ENCODE data around the gene FAM171A2. TPM values are rescaled to one million over a fixed set of nuclear protein-coding genes. Genes with fewer than 3 reads are reported as not detected.
A peak's percentile ranks its signal among the peaks of the same experiment; 100 is the strongest.
"Not testable (repeated sequence)": the region's sequence is repeated elsewhere in the genome, so short reads cannot be mapped to it uniquely, and the experiment has no call there.

Gene FAM171A2
- total and polyA plus RNA-seq, 7 experiments from 2014 or later = 0.11 to 0.78 (median 0.37) TPM

- Mint-ChIP-seq H3K36me3 (no peaks in the 10 kb centered on the region), H3K4me3 (no peak overlapping the region), H3K27me3 (peaks cover 0 to 8% (median 0%) of the 10 kb centered on the region in 5 donors), H3K9me3 (no peaks in the 10 kb centered on the region), H3K27ac (no peak overlapping the region), H3K4me1 (peaks cover 0 to 6% (median 5%) of the 10 kb centered on the region in 7 donors)
- intact Hi-C loops (cut with micrococcal nuclease) = no loop called here
- no peak overlapping the region for H3K27ac ChIP-seq (ENCODE audit: low read depth, low read length)
- H3K9me3 ChIP-seq (ENCODE audit: control insufficient read depth in 2 of 3, low read length in 3 of 3) = no peaks in the 10 kb centered on the region
- DNase-seq = no peak
- no peak overlapping the region for H3K4me3 ChIP-seq (ENCODE audit: low read length)
- CTCF ChIA-PET = interaction anchor here (0.9 to 1.3 kb wide), 2 partner anchors 76 to 124 kb away, joined by 3 to 4 read pairs; no protein-coding TSS in a partner anchor
- H3K4me1 ChIP-seq (ENCODE audit: control insufficient read depth in 2 of 2, insufficient read depth in 2 of 2, low read length in 2 of 2) = peaks cover 0 to 6% of the 10 kb centered on the region in 2 donors
- ATAC-seq = no peak
- H3K36me3 ChIP-seq (ENCODE audit: control insufficient read depth in 2 of 3, insufficient read depth in 3 of 3, low read length in 3 of 3) = no peaks in the 10 kb centered on the region
- H3K27me3 ChIP-seq (ENCODE audit: control insufficient read depth in 2 of 2, insufficient read depth in 2 of 2, low read length in 2 of 2) = no peaks in the 10 kb centered on the region
- POLR2A ChIA-PET = no interaction called here
Observed at GRCh38 chr17:44334727-44335126, 28.9 kb downstream of the FAM171A2 start.

- no peak for DNase-seq
- ChIA-PET CTCF (interaction anchor here (1.3 kb wide), 1 partner anchor 124 kb away, joined by 3 read pairs; no protein-coding TSS in a partner anchor), POLR2A (no interaction called here)
- Mint-ChIP-seq H3K27me3 (peaks cover 0 to 8% (median 0%) of the 10 kb centered on the region in 5 donors), H3K27ac (peak overlapping the region in 1 of 9 donors; percentile 24), H3K4me1 (peaks cover 0 to 6% (median 5%) of the 10 kb centered on the region in 7 donors), H3K9me3 (no peaks in the 10 kb centered on the region), H3K4me3 (no peak overlapping the region), H3K36me3 (no peaks in the 10 kb centered on the region)
- Histone ChIP-seq H3K9me3 (ENCODE audit: control insufficient read depth in 2 of 3, low read length in 3 of 3) (no peaks in the 10 kb centered on the region), H3K4me1 (ENCODE audit: control insufficient read depth in 2 of 2, insufficient read depth in 2 of 2, low read length in 2 of 2) (peaks cover 0 to 6% of the 10 kb centered on the region in 2 donors), H3K4me3 (ENCODE audit: low read length) (no peak overlapping the region), H3K27ac (ENCODE audit: low read depth, low read length) (no peak overlapping the region), H3K36me3 (ENCODE audit: control insufficient read depth in 2 of 3, insufficient read depth in 3 of 3, low read length in 3 of 3) (no peaks in the 10 kb centered on the region), H3K27me3 (ENCODE audit: control insufficient read depth in 2 of 2, insufficient read depth in 2 of 2, low read length in 2 of 2) (no peaks in the 10 kb centered on the region)
- no peak for ATAC-seq
- intact Hi-C loops (cut with micrococcal nuclease) = no loop called here
Observed at GRCh38 chr17:44334315-44334714, 29.3 kb downstream of the FAM171A2 start.

- H3K27me3 Mint-ChIP-seq = peaks cover 0 to 5% (median 0%) of the 10 kb centered on the region in 5 donors
- intact Hi-C loops (cut with micrococcal nuclease) = no loop called here
- no peak overlapping the region for H3K27ac ChIP-seq (ENCODE audit: low read depth, low read length)
- POLR2A ChIA-PET = interaction anchor here (1.3 kb wide), 1 partner anchor 117 kb away, joined by 3 read pairs; no protein-coding TSS in a partner anchor
- ATAC-seq (peak; percentile 69), DNase-seq (no peak)
- CTCF ChIA-PET = interaction anchor here (1.3 kb wide), 1 partner anchor 187 kb away, joined by 3 read pairs; no protein-coding TSS in a partner anchor
- no peaks in the 10 kb centered on the region for H3K36me3 ChIP-seq (ENCODE audit: control insufficient read depth in 2 of 3, insufficient read depth in 3 of 3, low read length in 3 of 3)
- H3K27me3 ChIP-seq (ENCODE audit: control insufficient read depth in 2 of 2, insufficient read depth in 2 of 2, low read length in 2 of 2) = no peaks in the 10 kb centered on the region
- H3K27ac Mint-ChIP-seq = no peak overlapping the region
- H3K4me3 Mint-ChIP-seq = no peak overlapping the region
- H3K36me3 Mint-ChIP-seq = no peaks in the 10 kb centered on the region
- no peaks in the 10 kb centered on the region for H3K9me3 Mint-ChIP-seq
- peaks cover 0 to 6% of the 10 kb centered on the region in 2 donors for H3K4me1 ChIP-seq (ENCODE audit: control insufficient read depth in 2 of 2, insufficient read depth in 2 of 2, low read length in 2 of 2)
- no peak overlapping the region for H3K4me3 ChIP-seq (ENCODE audit: low read length)
- H3K9me3 ChIP-seq (ENCODE audit: control insufficient read depth in 2 of 3, low read length in 3 of 3) = no peaks in the 10 kb centered on the region
- H3K4me1 Mint-ChIP-seq = peaks cover 0 to 6% (median 5%) of the 10 kb centered on the region in 7 donors
Observed at GRCh38 chr17:44333371-44333770, 30.3 kb downstream of the FAM171A2 start.

GRCh38 chr17:44331249-44331760 is 32.3 kb downstream of the FAM171A2 start:
- Mint-ChIP-seq H3K27ac (peak overlapping the region in 3 of 9 donors; percentile 19 to 67 (median 43)), H3K4me1 (peaks cover 0 to 18% (median 14%) of the 10 kb centered on the region in 7 donors), H3K27me3 (peaks cover 0 to 2% (median 0%) of the 10 kb centered on the region in 5 donors), H3K9me3 (no peaks in the 10 kb centered on the region), H3K4me3 (peak overlapping the region in 1 of 10 donors; percentile 24), H3K36me3 (no peaks in the 10 kb centered on the region)
- no peak overlapping the region for H3K4me3 ChIP-seq (ENCODE audit: low read length)
- peaks cover 4 to 10% of the 10 kb centered on the region in 2 donors for H3K4me1 ChIP-seq (ENCODE audit: control insufficient read depth in 2 of 2, insufficient read depth in 2 of 2, low read length in 2 of 2)
- ATAC-seq = peak; percentile 46
- intact Hi-C loops (cut with micrococcal nuclease) = loop anchor here (1.0 to 2.0 kb wide), 3 partner anchors 13 to 190 kb away; partner anchors contain the start of genes GRN (in 1 of the 2) and HROB (in 1 of the 2)
- POLR2A ChIA-PET = interaction anchor here (0.6 to 3.4 kb wide), 9 partner anchors 11 to 225 kb away, joined by 3 to 28 read pairs (median 5); partner anchors contain the start of gene UBTF
- no peak overlapping the region for H3K27ac ChIP-seq (ENCODE audit: low read depth, low read length)
- CTCF ChIA-PET = interaction anchor here (0.6 to 5.1 kb wide), 14 partner anchors 10 to 253 kb away, joined by 3 to 47 read pairs (median 4); partner anchors contain the start of genes FAM171A2, HDAC5 and TMUB2
- DNase-seq = peak in 8 of 9 donors; percentile 62 to 79 (median 71)
- no peaks in the 10 kb centered on the region for H3K36me3 ChIP-seq (ENCODE audit: control insufficient read depth in 2 of 3, insufficient read depth in 3 of 3, low read length in 3 of 3)
- H3K9me3 ChIP-seq (ENCODE audit: control insufficient read depth in 2 of 3, low read length in 3 of 3) = no peaks in the 10 kb centered on the region
- H3K27me3 ChIP-seq (ENCODE audit: control insufficient read depth in 2 of 2, insufficient read depth in 2 of 2, low read length in 2 of 2) = no peaks in the 10 kb centered on the region

GRCh38 chr17:44330263-44330662 is 33.4 kb downstream of the FAM171A2 start:
- not testable (repeated sequence) for ATAC-seq

GRCh38 chr17:44329516-44329915 is 34.1 kb downstream of the FAM171A2 start:
- H3K4me3 ChIP-seq (ENCODE audit: low read length); H3K27ac ChIP-seq (ENCODE audit: low read depth, low read length); ATAC-seq; DNase-seq; H3K9me3 ChIP-seq (ENCODE audit: control insufficient read depth in 2 of 3, low read length in 3 of 3); H3K4me3 Mint-ChIP-seq; H3K27me3 ChIP-seq (ENCODE audit: control insufficient read depth in 2 of 2, insufficient read depth in 2 of 2, low read length in 2 of 2); H3K36me3 ChIP-seq (ENCODE audit: control insufficient read depth in 2 of 3, insufficient read depth in 3 of 3, low read length in 3 of 3); H3K9me3 Mint-ChIP-seq; H3K27me3 Mint-ChIP-seq; H3K27ac Mint-ChIP-seq; H3K36me3 Mint-ChIP-seq: not testable (repeated sequence)
- intact Hi-C loops (cut with micrococcal nuclease) = loop anchor here (5.0 to 10.0 kb wide), 3 partner anchors 257 to 835 kb away; partner anchors contain the start of genes G6PC3 (in 1 of the 2), HEXIM1 (in 1 of the 2) and HEXIM2 (in 1 of the 2)
- POLR2A ChIA-PET = interaction anchor here (0.6 to 3.4 kb wide), 11 partner anchors 13 to 238 kb away, joined by 3 to 28 read pairs (median 5); no protein-coding TSS in a partner anchor
- peaks cover 9 to 10% of the 10 kb centered on the region in 2 donors for H3K4me1 ChIP-seq (ENCODE audit: control insufficient read depth in 2 of 2, insufficient read depth in 2 of 2, low read length in 2 of 2)
- CTCF ChIA-PET = interaction anchor here (0.6 to 5.1 kb wide), 6 partner anchors 21 to 144 kb away, joined by 3 to 47 read pairs (median 7); partner anchors contain the start of gene TMUB2
- H3K4me1 Mint-ChIP-seq = peaks cover 0 to 20% (median 15%) of the 10 kb centered on the region in 7 donors

More at GRCh38 chr17:44330263-44330662, 33.4 kb downstream of the FAM171A2 start:
- not testable (repeated sequence) for H3K9me3 Mint-ChIP-seq; H3K27me3 Mint-ChIP-seq; H3K27ac ChIP-seq (ENCODE audit: low read depth, low read length); H3K36me3 ChIP-seq (ENCODE audit: control insufficient read depth in 2 of 3, insufficient read depth in 3 of 3, low read length in 3 of 3); H3K27me3 ChIP-seq (ENCODE audit: control insufficient read depth in 2 of 2, insufficient read depth in 2 of 2, low read length in 2 of 2); H3K9me3 ChIP-seq (ENCODE audit: control insufficient read depth in 2 of 3, low read length in 3 of 3); DNase-seq; H3K4me3 ChIP-seq (ENCODE audit: low read length); H3K4me3 Mint-ChIP-seq; H3K36me3 Mint-ChIP-seq; H3K27ac Mint-ChIP-seq
- H3K4me1 Mint-ChIP-seq = peaks cover 0 to 18% (median 15%) of the 10 kb centered on the region in 7 donors
- ChIA-PET CTCF (interaction anchor here (0.5 to 5.1 kb wide), 16 partner anchors 14 to 429 kb away, joined by 3 to 47 read pairs (median 4); partner anchors contain the start of genes FAM171A2 and TMUB2), POLR2A (interaction anchor here (0.6 to 3.4 kb wide), 10 partner anchors 13 to 145 kb away, joined by 3 to 28 read pairs (median 6); partner anchors contain the start of gene UBTF)
- H3K4me1 ChIP-seq (ENCODE audit: control insufficient read depth in 2 of 2, insufficient read depth in 2 of 2, low read length in 2 of 2) = peaks cover 9 to 10% of the 10 kb centered on the region in 2 donors
- intact Hi-C loops (cut with micrococcal nuclease) = loop anchor here in 1 of 2 donors (2.0 kb wide), 1 partner anchor 15 kb away; the partner anchor contains the start of gene GRN
